ENCODE results near the gene CDK18.

DNA sequence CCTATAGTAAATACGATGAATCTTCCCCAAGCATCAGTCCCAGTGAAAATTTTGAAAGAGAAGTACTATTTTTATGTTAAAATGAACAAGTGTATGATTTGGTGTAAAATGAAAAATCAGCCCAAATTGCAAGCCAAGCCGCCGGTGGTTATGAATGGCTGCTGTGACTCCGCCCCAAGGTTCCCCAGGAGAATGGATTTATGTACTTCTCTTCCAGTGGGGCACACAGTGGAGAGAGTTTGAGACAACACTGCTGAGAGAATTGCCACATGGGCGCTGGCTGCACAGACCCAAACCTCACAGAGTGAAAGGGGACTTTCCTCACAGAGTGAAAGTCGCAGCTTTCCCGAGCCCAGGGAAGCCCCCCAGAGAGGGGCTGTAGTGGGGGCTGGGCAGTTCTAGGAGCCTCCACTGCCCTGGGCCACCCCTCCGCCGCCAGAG, 24.0 kb downstream of the CDK18 start:
- no peak for TF ChIP-seq ZNF274 (IDR thresholded peaks at IDR 0.05; ENCODE audit: low read depth, low read length)
- TF ChIP-seq YY1 (IDR thresholded peaks at IDR 0.05; ENCODE audit: insufficient read depth, insufficient read length): no peak

Measured in NT2/D1 (cell line).